ENCODE measurements around the gene PGAP3.

The PGAP3 gene

GRCh38 chr17:39628655-39629493, 59.0 kb downstream of the PGAP3 start:
- Histone ChIP-seq H2BK5ac (ENCODE audit: low read length) (no peak overlapping the region), H2BK15ac (replicated peaks; ENCODE audit: low read depth) (no peak overlapping the region), H3K4me2 (ENCODE audit: low read length) (no peak overlapping the region), H3K36me3 (ENCODE audit: control insufficient read depth, insufficient read depth, low read length) (no peaks in the 10 kb centered on the region), H2BK120ac (ENCODE audit: low read depth, low read length) (no peak overlapping the region), H3K79me2 (ENCODE audit: control insufficient read depth, insufficient read depth, low read length) (no peaks in the 10 kb centered on the region), H3K27ac (ENCODE audit: low read depth, low read length) (no peak overlapping the region), H3K4me1 (ENCODE audit: control insufficient read depth, low read depth, low read length) (peaks cover 7% of the 10 kb centered on the region), H3K23ac (ENCODE audit: low read length) (no peak overlapping the region), H3K9ac (ENCODE audit: low read length) (no peak overlapping the region), H3K56ac (ENCODE audit: low read length) (peak overlapping the region; percentile 25), H4K8ac (ENCODE audit: low read depth, low read length) (no peak overlapping the region), H3K27me3 (ENCODE audit: insufficient read depth, low read length, poor library complexity) (no peaks in the 10 kb centered on the region), H3K4me3 (ENCODE audit: low read length) (no peak overlapping the region), H3K4ac (ENCODE audit: low read depth, low read length) (no peak overlapping the region), H4K5ac (ENCODE audit: low read length) (no peak overlapping the region), H3K79me1 (ENCODE audit: low read length) (no peaks in the 10 kb centered on the region), H2AK5ac (ENCODE audit: low read length) (no peak overlapping the region), H3K18ac (ENCODE audit: low read length) (no peak overlapping the region)
- DNase-seq: no peak
- no CpG with 5 or more reads among the region's 10 CpGs for WGBS (ENCODE audit: extremely low coverage, insufficient coverage, low lambda C conversion rate)

GRCh38 chr17:39627712-39628516, 59.9 kb downstream of the PGAP3 start:
- H3K4me3 ChIP-seq (ENCODE audit: low read length): no peak overlapping the region
- H3K36me3 ChIP-seq (ENCODE audit: control insufficient read depth, insufficient read depth, low read length): no peaks in the 10 kb centered on the region
- H4K8ac ChIP-seq (ENCODE audit: low read depth, low read length): no peak overlapping the region
- H3K23ac ChIP-seq (ENCODE audit: low read length): no peak overlapping the region
- no CpG with 5 or more reads among the region's 16 CpGs for WGBS (ENCODE audit: extremely low coverage, insufficient coverage, low lambda C conversion rate)
- no peak overlapping the region for H2BK5ac ChIP-seq (ENCODE audit: low read length)
- H3K4me2 ChIP-seq (ENCODE audit: low read length): no peak overlapping the region
- H3K4me1 ChIP-seq (ENCODE audit: control insufficient read depth, low read depth, low read length): peaks cover 7% of the 10 kb centered on the region
- H3K56ac ChIP-seq (ENCODE audit: low read length): no peak overlapping the region
- H3K18ac ChIP-seq (ENCODE audit: low read length): peak overlapping the region; percentile 13
- H3K27me3 ChIP-seq (ENCODE audit: insufficient read depth, low read length, poor library complexity): no peaks in the 10 kb centered on the region
- H2BK120ac ChIP-seq (ENCODE audit: low read depth, low read length): no peak overlapping the region
- no peak overlapping the region for H3K9ac ChIP-seq (ENCODE audit: low read length)
- no peak overlapping the region for H3K27ac ChIP-seq (ENCODE audit: low read depth, low read length)
- H4K5ac ChIP-seq (ENCODE audit: low read length): no peak overlapping the region
- no peak overlapping the region for H3K4ac ChIP-seq (ENCODE audit: low read depth, low read length)
- H2BK15ac ChIP-seq (replicated peaks; ENCODE audit: low read depth): no peak overlapping the region
- DNase-seq: no peak
- H3K79me2 ChIP-seq (ENCODE audit: control insufficient read depth, insufficient read depth, low read length): no peaks in the 10 kb centered on the region
- no peak overlapping the region for H2AK5ac ChIP-seq (ENCODE audit: low read length)
- no peaks in the 10 kb centered on the region for H3K79me1 ChIP-seq (ENCODE audit: low read length)

- H2BK5ac ChIP-seq (ENCODE audit: low read length): no peak overlapping the region
- H3K27ac ChIP-seq (ENCODE audit: low read depth, low read length): no peak overlapping the region
- no peak for DNase-seq
- no peaks in the 10 kb centered on the region for H3K36me3 ChIP-seq (ENCODE audit: control insufficient read depth, insufficient read depth, low read length)
- H3K4me3 ChIP-seq (ENCODE audit: low read length): peak overlapping the region; percentile 19
- H3K4me1 ChIP-seq (ENCODE audit: control insufficient read depth, low read depth, low read length): peaks cover 7% of the 10 kb centered on the region
- H3K4ac ChIP-seq (ENCODE audit: low read depth, low read length): no peak overlapping the region
- H3K56ac ChIP-seq (ENCODE audit: low read length): peak overlapping the region; percentile 81
- no peak overlapping the region for H2AK5ac ChIP-seq (ENCODE audit: low read length)
- no peaks in the 10 kb centered on the region for H3K27me3 ChIP-seq (ENCODE audit: insufficient read depth, low read length, poor library complexity)
- H2BK120ac ChIP-seq (ENCODE audit: low read depth, low read length): no peak overlapping the region
- no peak overlapping the region for H4K5ac ChIP-seq (ENCODE audit: low read length)
- peak overlapping the region; percentile 57 for H3K9ac ChIP-seq (ENCODE audit: low read length)
- no peak overlapping the region for H3K23ac ChIP-seq (ENCODE audit: low read length)
- no peak overlapping the region for H4K8ac ChIP-seq (ENCODE audit: low read depth, low read length)
- WGBS (ENCODE audit: extremely low coverage, insufficient coverage, low lambda C conversion rate): no CpG with 5 or more reads among the region's 72 CpGs
- peak overlapping the region; percentile 89 for H3K4me2 ChIP-seq (ENCODE audit: low read length)
- H3K79me1 ChIP-seq (ENCODE audit: low read length): no peaks in the 10 kb centered on the region
- peak overlapping the region; percentile 13 for H3K18ac ChIP-seq (ENCODE audit: low read length)
- H3K79me2 ChIP-seq (ENCODE audit: control insufficient read depth, insufficient read depth, low read length): no peaks in the 10 kb centered on the region
- no peak overlapping the region for H2BK15ac ChIP-seq (replicated peaks; ENCODE audit: low read depth)
Measured at GRCh38 chr17:39627047-39627711, 60.7 kb downstream of the PGAP3 start.

- Histone ChIP-seq H3K79me1 (ENCODE audit: low read length) (no peaks in the 10 kb centered on the region), H3K36me3 (ENCODE audit: control insufficient read depth, insufficient read depth, low read length) (no peaks in the 10 kb centered on the region), H3K56ac (ENCODE audit: low read length) (peak within 1 kb of the TSS; percentile 81), H3K4me2 (ENCODE audit: low read length) (peak within 1 kb of the TSS; percentile 89), H3K27me3 (ENCODE audit: insufficient read depth, low read length, poor library complexity) (no peaks in the 10 kb centered on the region), H3K4me1 (ENCODE audit: control insufficient read depth, low read depth, low read length) (no peaks in the 10 kb centered on the region), H4K8ac (ENCODE audit: low read depth, low read length) (no peak within 1 kb of the TSS), H2BK5ac (ENCODE audit: low read length) (no peak within 1 kb of the TSS), H3K27ac (ENCODE audit: low read depth, low read length) (no peak within 1 kb of the TSS), H3K79me2 (ENCODE audit: control insufficient read depth, insufficient read depth, low read length) (no peaks in the 10 kb centered on the region), H2BK15ac (replicated peaks; ENCODE audit: low read depth) (no peak within 1 kb of the TSS), H3K4me3 (ENCODE audit: low read length) (peak within 1 kb of the TSS; percentile 19), H2BK120ac (ENCODE audit: low read depth, low read length) (no peak within 1 kb of the TSS), H2AK5ac (ENCODE audit: low read length) (no peak within 1 kb of the TSS), H3K4ac (ENCODE audit: low read depth, low read length) (no peak within 1 kb of the TSS), H4K5ac (ENCODE audit: low read length) (no peak within 1 kb of the TSS), H3K9ac (ENCODE audit: low read length) (peak within 1 kb of the TSS; percentile 57), H3K18ac (ENCODE audit: low read length) (peak within 1 kb of the TSS; percentile 13), H3K23ac (ENCODE audit: low read length) (no peak within 1 kb of the TSS)
- WGBS (ENCODE audit: extremely low coverage, insufficient coverage, low lambda C conversion rate): no CpG with 5 or more reads among the region's 29 CpGs
- DNase-seq: no peak
Measured at GRCh38 chr17:39626171-39627046, 61.4 kb downstream of the PGAP3 start, which contains the start of gene PPP1R1B. Gene PPP1R1B (plus strand): TSS chr17:39626952. CDS start chr17:39627393, 441 bp downstream.

- no CpG with 5 or more reads among the region's 5 CpGs for WGBS (ENCODE audit: extremely low coverage, insufficient coverage, low lambda C conversion rate)
- Histone ChIP-seq H3K27me3 (ENCODE audit: insufficient read depth, low read length, poor library complexity) (no peaks in the 10 kb centered on the region), H2AK5ac (ENCODE audit: low read length) (no peak overlapping the region)
Measured at GRCh38 chr17:39625198-39625785, 62.6 kb downstream of the PGAP3 start.

More at GRCh38 chr17:39625198-39625785, 62.6 kb downstream of the PGAP3 start:
- H2BK5ac ChIP-seq (ENCODE audit: low read length): no peak overlapping the region
- no peak overlapping the region for H4K5ac ChIP-seq (ENCODE audit: low read length)
- H3K23ac ChIP-seq (ENCODE audit: low read length): no peak overlapping the region
- no peak overlapping the region for H3K4ac ChIP-seq (ENCODE audit: low read depth, low read length)
- H3K79me1 ChIP-seq (ENCODE audit: low read length): no peaks in the 10 kb centered on the region
- no peak overlapping the region for H4K8ac ChIP-seq (ENCODE audit: low read depth, low read length)
- H3K4me3 ChIP-seq (ENCODE audit: low read length): no peak overlapping the region
- H2BK120ac ChIP-seq (ENCODE audit: low read depth, low read length): no peak overlapping the region
- no peaks in the 10 kb centered on the region for H3K79me2 ChIP-seq (ENCODE audit: control insufficient read depth, insufficient read depth, low read length)
- H3K36me3 ChIP-seq (ENCODE audit: control insufficient read depth, insufficient read depth, low read length): no peaks in the 10 kb centered on the region
- H3K9ac ChIP-seq (ENCODE audit: low read length): no peak overlapping the region
- H3K27ac ChIP-seq (ENCODE audit: low read depth, low read length): no peak overlapping the region
- H3K56ac ChIP-seq (ENCODE audit: low read length): no peak overlapping the region
- no peak overlapping the region for H3K4me2 ChIP-seq (ENCODE audit: low read length)
- DNase-seq: no peak
- H3K4me1 ChIP-seq (ENCODE audit: control insufficient read depth, low read depth, low read length): no peaks in the 10 kb centered on the region
- H3K18ac ChIP-seq (ENCODE audit: low read length): no peak overlapping the region
- H2BK15ac ChIP-seq (replicated peaks; ENCODE audit: low read depth): no peak overlapping the region
